ENCODE data around the gene CFAP251. TPM values are rescaled to one million over a fixed set of nuclear protein-coding genes. Genes with fewer than 3 reads are reported as not detected.
"Not testable (repeated sequence)": the region's sequence is repeated elsewhere in the genome, so short reads cannot be mapped to it uniquely, and the experiment has no call there.

The CFAP251 gene
- 2.4 and 16.5 TPM in 2 replicates for total RNA-seq

GRCh38 chr12:121917950-121918678, at the start of gene CFAP251:
Gene CFAP251, plus strand, starts transcription at chr12:121918592. Its CDS starts 2,714 bp downstream, at chr12:121921306.
- peak; percentile 63 for DNase-seq (ENCODE audit: low read depth)

GRCh38 chr12:121869229-121869628, 49.2 kb upstream of the CFAP251 start:
- not testable (repeated sequence) for DNase-seq (ENCODE audit: low read depth)

- DNase-seq (ENCODE audit: low read depth): no peak
Observed at GRCh38 chr12:121871467-121871866, 46.9 kb upstream of the CFAP251 start.

GRCh38 chr12:121872546-121873215, 45.7 kb upstream of the CFAP251 start:
- peak; percentile 64 for DNase-seq (ENCODE audit: low read depth)

GRCh38 chr12:121873216-121873569, 45.2 kb upstream of the CFAP251 start:
- no peak for DNase-seq (ENCODE audit: low read depth)

- no peak for DNase-seq (ENCODE audit: low read depth)
Observed at GRCh38 chr12:121874071-121874470, 44.3 kb upstream of the CFAP251 start.

- no peak for DNase-seq (ENCODE audit: low read depth)
Observed at GRCh38 chr12:121875582-121875981, 42.8 kb upstream of the CFAP251 start.

- DNase-seq (ENCODE audit: low read depth): not testable (repeated sequence)
Observed at GRCh38 chr12:121876080-121876447, 42.3 kb upstream of the CFAP251 start.

- DNase-seq (ENCODE audit: low read depth): no peak
Observed at GRCh38 chr12:121883315-121883660, 35.1 kb upstream of the CFAP251 start.

- not testable (repeated sequence) for DNase-seq (ENCODE audit: low read depth)
Observed at GRCh38 chr12:121885129-121885528, 33.3 kb upstream of the CFAP251 start.

- no peak for DNase-seq (ENCODE audit: low read depth)
Observed at GRCh38 chr12:121888083-121888477, 30.3 kb upstream of the CFAP251 start.

- DNase-seq (ENCODE audit: low read depth): peak; percentile 91
Observed at GRCh38 chr12:121888478-121889273, 29.7 kb upstream of the CFAP251 start, which contains the start of gene PSMD9. Gene PSMD9, plus strand, starts transcription at chr12:121888790. Its CDS starts 67 bp downstream, at chr12:121888857.

GRCh38 chr12:121889274-121889624, 29.1 kb upstream of the CFAP251 start:
- DNase-seq (ENCODE audit: low read depth): no peak

- not testable (repeated sequence) for DNase-seq (ENCODE audit: low read depth)
Observed at GRCh38 chr12:121889661-121890060, 28.7 kb upstream of the CFAP251 start.

- DNase-seq (ENCODE audit: low read depth): no peak
Observed at GRCh38 chr12:121892673-121893561, 25.5 kb upstream of the CFAP251 start.

GRCh38 chr12:121893961-121894460, 24.4 kb upstream of the CFAP251 start:
- DNase-seq (ENCODE audit: low read depth): peak; percentile 91

- peak; percentile 43 for DNase-seq (ENCODE audit: low read depth)
Observed at GRCh38 chr12:121894633-121895032, 23.8 kb upstream of the CFAP251 start.

GRCh38 chr12:121898287-121898686, 20.1 kb upstream of the CFAP251 start:
- no peak for DNase-seq (ENCODE audit: low read depth)

- no peak for DNase-seq (ENCODE audit: low read depth)
Observed at GRCh38 chr12:121899590-121899989, 18.8 kb upstream of the CFAP251 start.

GRCh38 chr12:121903202-121903601, 15.2 kb upstream of the CFAP251 start:
- DNase-seq (ENCODE audit: low read depth): no peak

GRCh38 chr12:121905746-121906145, 12.6 kb upstream of the CFAP251 start:
- peak; percentile 57 for DNase-seq (ENCODE audit: low read depth)

All from renal cortical epithelial cell (primary cell).